ENCODE measurements around the gene ROBO4. TPM values are rescaled to one million over a fixed set of nuclear protein-coding genes. Genes with fewer than 3 reads are reported as not detected.

ROBO4 gene
- total RNA-seq, 4 donors from 2014 or later = 4.8 to 31.8 (median 6.4) TPM

DNA sequence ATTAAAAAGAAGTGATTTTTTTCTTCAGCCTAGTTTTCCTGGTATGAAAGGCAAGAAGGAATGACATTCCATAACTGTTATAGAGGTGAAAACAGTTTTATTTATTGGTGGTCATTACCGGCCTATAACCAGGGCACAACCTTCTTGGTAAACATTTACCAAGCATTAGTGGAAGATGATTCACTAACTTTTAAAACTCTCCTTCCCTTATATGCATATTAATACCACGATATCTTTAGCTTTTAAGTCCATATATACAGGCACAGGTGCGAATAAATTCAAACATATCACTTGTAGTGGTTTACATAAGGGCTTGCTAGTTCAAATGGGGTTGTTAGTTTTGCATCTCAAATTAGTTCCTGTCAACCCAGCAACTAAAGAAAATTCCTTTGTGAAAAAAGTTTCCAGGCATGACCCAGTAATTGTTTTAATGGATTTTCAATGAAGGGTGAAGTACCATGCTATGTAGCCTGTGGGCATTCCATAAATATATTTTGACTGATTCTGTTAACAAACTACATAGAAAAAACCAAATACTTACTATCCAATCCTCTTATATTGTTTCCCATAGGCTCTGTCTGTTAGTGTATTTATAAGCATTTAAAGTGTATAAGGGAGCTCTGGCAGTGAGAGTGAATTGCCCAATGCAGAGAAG is 63.0 kb downstream of the ROBO4 start:
- Histone ChIP-seq H3K4me3 (no peak overlapping the region), H3K36me3 (no peaks in the 10 kb centered on the region), H3K9me3 (no peaks in the 10 kb centered on the region), H3K4me1 (peaks cover 8 to 31% (median 13%) of the 10 kb centered on the region in 4 donors), H3K27me3 (peaks cover 25% of the 10 kb centered on the region), H3K27ac (no peak overlapping the region)
- intact Hi-C loops (cut with DNase I; ENCODE audit: low total_unique reads) = loop anchor here (5.0 kb wide), 1 partner anchor 72 kb away; the partner anchor contains the start of gene ESAM
- no peak for TF ChIP-seq POLR2AphosphoS5 (IDR thresholded peaks at IDR 0.05)
- TF ChIP-seq EP300 (IDR thresholded peaks at IDR 0.05; ENCODE audit: low read depth) = no peak
- TF ChIP-seq, protein P1, sequence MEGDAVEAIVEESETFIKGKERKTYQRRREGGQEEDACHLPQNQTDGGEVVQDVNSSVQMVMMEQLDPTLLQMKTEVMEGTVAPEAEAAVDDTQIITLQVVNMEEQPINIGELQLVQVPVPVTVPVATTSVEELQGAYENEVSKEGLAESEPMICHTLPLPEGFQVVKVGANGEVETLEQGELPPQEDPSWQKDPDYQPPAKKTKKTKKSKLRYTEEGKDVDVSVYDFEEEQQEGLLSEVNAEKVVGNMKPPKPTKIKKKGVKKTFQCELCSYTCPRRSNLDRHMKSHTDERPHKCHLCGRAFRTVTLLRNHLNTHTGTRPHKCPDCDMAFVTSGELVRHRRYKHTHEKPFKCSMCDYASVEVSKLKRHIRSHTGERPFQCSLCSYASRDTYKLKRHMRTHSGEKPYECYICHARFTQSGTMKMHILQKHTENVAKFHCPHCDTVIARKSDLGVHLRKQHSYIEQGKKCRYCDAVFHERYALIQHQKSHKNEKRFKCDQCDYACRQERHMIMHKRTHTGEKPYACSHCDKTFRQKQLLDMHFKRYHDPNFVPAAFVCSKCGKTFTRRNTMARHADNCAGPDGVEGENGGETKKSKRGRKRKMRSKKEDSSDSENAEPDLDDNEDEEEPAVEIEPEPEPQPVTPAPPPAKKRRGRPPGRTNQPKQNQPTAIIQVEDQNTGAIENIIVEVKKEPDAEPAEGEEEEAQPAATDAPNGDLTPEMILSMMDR (IDR thresholded peaks at IDR 0.05) = no peak
- TF ChIP-seq POLR2A (IDR thresholded peaks at IDR 0.05) = no peak
- no peak for DNase-seq
- 38 to 42% methylated on average over 3 of the region's 3 CpGs for WGBS, 2 donors (ENCODE audit: low coverage in 1 of 2)
- in situ Hi-C loops (cut with MboI; ENCODE audit: low pct_ligation_motif_present in 1 of 4, low pct_unique_long_range_greater_than_20kb in 1 of 4, low sequenced_read_pairs in 3 of 4) = loop anchor here (5.0 to 25.0 kb wide), 5 partner anchors 70 to 422 kb away; partner anchors contain the start of genes SIAE (in 3 of the 4), SPA17 (in 3 of the 4), ESAM (in 1 of the 4) and OR8B4 (in 1 of the 4)

Other genes with a start within 250 kb of the ROBO4 start
- 100 to 1,000 TPM in 1 of 4 donors, 10 to 100 TPM in 3; 38.4 to 183 (median 81.2) TPM for gene SIAE, start 224.1 kb downstream of the ROBO4 start, total RNA-seq
- 1 to 10 TPM; 1.6 to 9.0 (median 6.1) TPM for gene SPA17, start 224.0 kb downstream of the ROBO4 start, total RNA-seq
- gene NRGN, start 157.9 kb downstream of the ROBO4 start, total RNA-seq = 1 to 10 TPM in 1 of 4 donors, under 1 TPM in 1, not detected in 2; 0.96 to 1.5 TPM
- gene VSIG2, start 145.6 kb downstream of the ROBO4 start, total RNA-seq = 100 to 1,000 TPM in 3 of 4 donors, 10 to 100 TPM in 1; 91.3 to 160 (median 108) TPM
- 10 to 100 TPM in 1 of 4 donors, 1 to 10 TPM in 3; 5.8 to 10.1 (median 6.5) TPM for gene ESAM, start 135.6 kb downstream of the ROBO4 start, total RNA-seq
- 10 to 100 TPM in 2 of 4 donors, 1 to 10 TPM in 2; 8.1 to 40.0 (median 15.1) TPM for gene MSANTD2, start 97.5 kb downstream of the ROBO4 start, total RNA-seq
- gene ROBO3, start 32.4 kb downstream of the ROBO4 start, total RNA-seq = 10 to 100 TPM in 2 of 4 donors, 1 to 10 TPM in 2; 5.6 to 38.6 (median 17.0) TPM
- not detected for gene HEPN1, start 21.4 kb upstream of the ROBO4 start, total RNA-seq
- gene HEPACAM, start 38.2 kb upstream of the ROBO4 start, total RNA-seq = under 1 TPM in 2 of 4 donors, not detected in 2; 0.14 to 0.37 TPM
- under 1 TPM in 3 of 4 donors, not detected in 1; 0.64 to 0.82 (median 0.75) TPM for gene CCDC15, start 56.3 kb upstream of the ROBO4 start, total RNA-seq
- 10 to 100 TPM in 1 of 4 donors, 1 to 10 TPM in 3; 2.4 to 20.6 (median 5.9) TPM for gene SLC37A2, start 165.4 kb upstream of the ROBO4 start, total RNA-seq
- 10 to 100 TPM in 2 of 4 donors, 1 to 10 TPM in 2; 2.6 to 18.2 (median 10.6) TPM for gene TMEM218, start 213.8 kb upstream of the ROBO4 start, total RNA-seq